B cell (primary cell): ENCODE results near the gene AP4M1. TPM values are rescaled to one million over a fixed set of nuclear protein-coding genes. Genes with fewer than 3 reads are reported as not detected.

Experiments
- ATAC-seq: fragments of 200-7000 bp; cut with Tn5 transposase; one replicate; pipeline ENCODE4 v1.10.0; 2021; ENCODE audit warnings: low read depth, mild to moderate bottlenecking, moderate number of reproducible peaks, moderate library complexity
- CTCF ChIA-PET: fragments of 350-600 bp; sonication (Branson Sonifier 250); formaldehyde crosslinking; loops from one replicate; lab custom pipeline; 2021; ENCODE audit warnings: antibody characterized with exemption, inconsistent platforms; lab: Charles Lee
- POLR2A ChIA-PET: fragments of 350-600 bp; sonication (Branson Sonifier 250); formaldehyde crosslinking; loops from one replicate; lab custom pipeline; 2021; ENCODE audit warnings: antibody characterized with exemption; lab: Charles Lee
- DNase-seq: peaks from one replicate; pipeline ENCODE4 v3.0.0; 2013
- H2AFZ ChIP-seq: 2 replicates; pipeline ENCODE4 v1.6.1; 2012; ENCODE audit warnings: mild to moderate bottlenecking, low read depth, low read length; ENCODE audit not compliant: insufficient read depth, poor library complexity, severe bottlenecking
- H3K27ac ChIP-seq, 2 donors: 1 replicate in 1 of 2; 2 replicates in 1 of 2; pipeline ENCODE4 v1.5.1; 2012 to 2013; ENCODE audit warnings: low read length in 2 of 2, mild to moderate bottlenecking in 2 of 2, moderate library complexity in 1 of 2
- H3K27me3 ChIP-seq, 4 experiments: fragments of 200-600 bp in 1 of 4; sonication (generic) in 1 of 4; replicated peaks in 1 of 4; 1 replicate in 2 of 4; 2 replicates in 2 of 4; pipeline versions ENCODE4 v1.6.1 to v1.7.0; 2013 to 2016; ENCODE audit warnings: low read length in 3 of 4, mild to moderate bottlenecking in 2 of 4, mixed read lengths in 1 of 4, moderate library complexity in 1 of 4; ENCODE audit not compliant: insufficient read depth in 4 of 4, control insufficient read depth in 3 of 4; ENCODE audit errors: control extremely low read depth in 1 of 4
- H3K36me3 ChIP-seq, 2 experiments: replicated peaks in 1 of 2; 1 replicate in 1 of 2; 2 replicates in 1 of 2; pipeline versions ENCODE4 v1.6.1 to v1.7.1; 2013; ENCODE audit warnings: low read length in 1 of 2; ENCODE audit not compliant: insufficient read depth in 2 of 2, control insufficient read depth in 1 of 2; ENCODE audit errors: control extremely low read depth in 1 of 2, extremely low read depth in 1 of 2
- H3K4me1 ChIP-seq, 2 donors: fragments of 200-600 bp in 1 of 2; sonication (generic) in 1 of 2; 1 replicate in 1 of 2; 2 replicates in 1 of 2; pipeline versions ENCODE4 v1.5.1 to v1.6.1; 2013 to 2017; ENCODE audit warnings: low read length in 2 of 2; ENCODE audit not compliant: control insufficient read depth in 2 of 2, insufficient read depth in 2 of 2
- H3K4me2 ChIP-seq: replicated peaks from 2 replicates; pipeline ENCODE3; 2012; ENCODE audit warnings: mild to moderate bottlenecking, low read depth, low read length; ENCODE audit not compliant: poor library complexity, severe bottlenecking
- H3K4me3 ChIP-seq, 5 experiments: fragments of 200-600 bp in 1 of 5; sonication (generic) in 1 of 5; 1 replicate in 3 of 5; 2 replicates in 2 of 5; pipeline versions ENCODE4 v1.5.1 to v1.7.0; 2011 to 2016; ENCODE audit warnings: low read length in 4 of 5, mild to moderate bottlenecking in 4 of 5, low read depth in 2 of 5, control low read depth in 1 of 5, moderate library complexity in 1 of 5; ENCODE audit not compliant: insufficient read depth in 1 of 5; ENCODE audit errors: control extremely low read depth in 1 of 5, extremely low read depth in 1 of 5
- H3K79me2 ChIP-seq: fragments of 200-600 bp; sonication (generic); one replicate; pipeline ENCODE4 v1.6.0; 2016; ENCODE audit warnings: low read length; ENCODE audit not compliant: control insufficient read depth, insufficient read depth
- H3K9ac ChIP-seq: fragments of 200-600 bp; sonication (generic); 2 replicates; pipeline ENCODE4 v1.6.1; 2017; ENCODE audit warnings: mild to moderate bottlenecking, low read length, moderate library complexity
- H3K9me3 ChIP-seq, 3 donors: one replicate each; pipeline versions ENCODE4 v1.6.1 to v1.7.1; 2013; ENCODE audit warnings: low read length in 2 of 3; ENCODE audit not compliant: control insufficient read depth in 2 of 3, insufficient read depth in 1 of 3; ENCODE audit errors: control extremely low read depth in 1 of 3
- H4K20me1 ChIP-seq: 2 replicates; pipeline ENCODE4 v1.6.0; 2012; ENCODE audit warnings: mild to moderate bottlenecking, low read length; ENCODE audit not compliant: insufficient read depth, control insufficient read depth, poor library complexity, severe bottlenecking
- H3K27ac Mint-ChIP-seq: one replicate; pipeline ENCODE4 v1.8.0; 2021; ENCODE audit warnings: mixed read lengths
- H3K27me3 Mint-ChIP-seq: one replicate; pipeline ENCODE4 v1.8.0; 2021; ENCODE audit warnings: mixed read lengths
- H3K4me1 Mint-ChIP-seq: one replicate; pipeline ENCODE4 v1.8.0; 2021; ENCODE audit warnings: mixed read lengths
- H3K4me3 Mint-ChIP-seq: one replicate; pipeline ENCODE4 v1.8.0; 2021; ENCODE audit warnings: mixed read lengths
- H3K9me3 Mint-ChIP-seq: one replicate; pipeline ENCODE4 v1.8.0; 2022; ENCODE audit warnings: mixed read lengths; ENCODE audit not compliant: insufficient read depth
- EZH2 ChIP-seq: IDR thresholded peaks from 2 replicates; pipeline ENCODE4 v1.6.1; 2012; ENCODE audit warnings: borderline replicate concordance, low read depth, mild to moderate bottlenecking, moderate library complexity, low read length; ENCODE audit not compliant: insufficient read depth, poor library complexity, severe bottlenecking
- WGBS: methylation state at CpG from one replicate; pipeline ENCODE4 v1.1.5; 2013; ENCODE audit warnings: missing lambda C conversion rate; ENCODE audit not compliant: insufficient coverage; 5-methylcytosine and 5-hydroxymethylcytosine counted together
- intact Hi-C: fragments of 100-400 bp; cut with micrococcal nuclease; formaldehyde crosslinking; loops from one replicate; pipeline ENCODE4 v1.10.0; 2022
- polyA plus RNA-seq: library from polyadenylated mRNA; depleted of rRNA; stranded (reverse); fragments of >200 nt; gene quantifications from 2 replicates; pipeline ENCODE4 v1.2.3, GENCODE V29; 2012
- total RNA-seq, 2 donors: library from RNA; stranded (reverse); fragments of 120-200 nt in 1 of 2; gene quantifications; 1 replicate in 1 of 2; 2 replicates in 1 of 2; pipeline versions ENCODE4 v1.2.3 to v1.2.4, GENCODE V29; 2013 to 2022
- TF ChIP-seq, protein P1 (sequence below): fragments of 200-600 bp; IDR thresholded peaks from one replicate; pipeline ENCODE4 v1.8.0; 2022; ENCODE audit warnings: antibody characterized with exemption, mild to moderate bottlenecking

The AP4M1 gene
- total and polyA plus RNA-seq, 2 donors (not counting 1 experiment from before 2014, with no cell fraction given) = 9.0 to 17.6 TPM

DNA sequence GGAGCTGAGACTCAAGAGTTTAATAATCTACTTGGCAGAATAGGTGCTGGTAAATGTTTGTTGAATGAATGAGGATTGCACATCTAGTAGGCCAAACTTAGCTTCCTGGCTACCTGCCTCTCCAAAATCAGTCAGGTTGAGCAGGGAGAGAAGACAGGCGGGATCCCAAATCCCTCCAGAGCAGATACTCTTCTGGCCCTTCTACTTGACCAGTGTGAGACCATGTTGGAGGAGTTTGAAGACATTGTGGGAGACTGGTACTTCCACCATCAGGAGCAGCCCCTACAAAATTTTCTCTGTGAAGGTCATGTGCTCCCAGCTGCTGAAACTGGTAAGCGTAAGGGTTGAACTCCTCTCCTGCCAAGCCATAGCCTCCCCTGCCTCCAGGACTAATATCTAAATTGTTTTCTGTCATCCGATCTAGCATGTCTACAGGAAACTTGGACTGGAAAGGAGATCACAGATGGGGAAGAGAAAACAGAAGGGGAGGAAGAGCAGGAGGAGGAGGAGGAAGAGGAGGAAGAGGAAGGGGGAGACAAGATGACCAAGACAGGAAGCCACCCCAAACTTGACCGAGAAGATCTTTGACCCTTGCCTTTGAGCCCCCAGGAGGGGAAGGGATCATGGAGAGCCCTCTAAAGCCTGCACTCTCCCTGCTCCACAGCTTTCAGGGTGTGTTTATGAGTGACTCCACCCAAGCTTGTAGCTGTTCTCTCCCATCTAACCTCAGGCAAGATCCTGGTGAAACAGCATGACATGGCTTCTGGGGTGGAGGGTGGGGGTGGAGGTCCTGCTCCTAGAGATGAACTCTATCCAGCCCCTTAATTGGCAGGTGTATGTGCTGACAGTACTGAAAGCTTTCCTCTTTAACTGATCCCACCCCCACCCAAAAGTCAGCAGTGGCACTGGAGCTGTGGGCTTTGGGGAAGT is 23.1 kb downstream of the AP4M1 start:
- Mint-ChIP-seq H3K27me3 (no peaks in the 10 kb centered on the region), H3K27ac (peak overlapping the region; percentile 46), H3K4me3 (peak overlapping the region; percentile 32), H3K9me3 (no peaks in the 10 kb centered on the region), H3K4me1 (peaks cover 46% of the 10 kb centered on the region)
- ChIA-PET POLR2A (interaction anchor here (0.6 to 2.6 kb wide), 6 partner anchors 23 to 490 kb away, joined by 3 to 37 read pairs (median 4); partner anchors contain the start of genes AP4M1, MCM7 and ZCWPW1), CTCF (interaction anchor here (0.6 to 2.9 kb wide), 7 partner anchors 8 to 773 kb away, joined by 3 to 25 read pairs (median 5); partner anchors contain the start of genes AP4M1 and MCM7)
- Histone ChIP-seq H3K27me3 (no peaks in the 10 kb centered on the region), H3K4me1 (peaks cover 29 to 42% of the 10 kb centered on the region in 2 donors), H3K79me2 (peaks cover 23% of the 10 kb centered on the region), H4K20me1 (no peaks in the 10 kb centered on the region), H3K27ac (peak overlapping the region in 1 of 2 donors; percentile 19), H3K4me3 (no peak overlapping the region), H3K9me3 (no peaks in the 10 kb centered on the region), H3K9ac (no peak overlapping the region), H2AFZ (no peak overlapping the region), H3K4me2 (peak overlapping the region; percentile 1), H3K36me3 (no peaks in the 10 kb centered on the region)
- TF ChIP-seq EZH2 = no peak
- TF ChIP-seq, protein P1, sequence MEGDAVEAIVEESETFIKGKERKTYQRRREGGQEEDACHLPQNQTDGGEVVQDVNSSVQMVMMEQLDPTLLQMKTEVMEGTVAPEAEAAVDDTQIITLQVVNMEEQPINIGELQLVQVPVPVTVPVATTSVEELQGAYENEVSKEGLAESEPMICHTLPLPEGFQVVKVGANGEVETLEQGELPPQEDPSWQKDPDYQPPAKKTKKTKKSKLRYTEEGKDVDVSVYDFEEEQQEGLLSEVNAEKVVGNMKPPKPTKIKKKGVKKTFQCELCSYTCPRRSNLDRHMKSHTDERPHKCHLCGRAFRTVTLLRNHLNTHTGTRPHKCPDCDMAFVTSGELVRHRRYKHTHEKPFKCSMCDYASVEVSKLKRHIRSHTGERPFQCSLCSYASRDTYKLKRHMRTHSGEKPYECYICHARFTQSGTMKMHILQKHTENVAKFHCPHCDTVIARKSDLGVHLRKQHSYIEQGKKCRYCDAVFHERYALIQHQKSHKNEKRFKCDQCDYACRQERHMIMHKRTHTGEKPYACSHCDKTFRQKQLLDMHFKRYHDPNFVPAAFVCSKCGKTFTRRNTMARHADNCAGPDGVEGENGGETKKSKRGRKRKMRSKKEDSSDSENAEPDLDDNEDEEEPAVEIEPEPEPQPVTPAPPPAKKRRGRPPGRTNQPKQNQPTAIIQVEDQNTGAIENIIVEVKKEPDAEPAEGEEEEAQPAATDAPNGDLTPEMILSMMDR = no peak
- no peak for ATAC-seq
- no peak for DNase-seq
- intact Hi-C loops = no loop called here
- 58% methylated on average over 2 of the region's 4 CpGs for WGBS
